ENCODE data around the gene IGFLR1. TPM values are rescaled to one million over a fixed set of nuclear protein-coding genes. Genes with fewer than 3 reads are reported as not detected.
A peak's percentile ranks its signal among the peaks of the same experiment; 100 is the strongest.

Gene IGFLR1
- total and polyA plus RNA-seq, 9 of the 15 experiments (the other 6 are each of a cell fraction or from before 2014, with no cell fraction given) = 1.0 to 14.3 (median 4.6) TPM

DNA sequence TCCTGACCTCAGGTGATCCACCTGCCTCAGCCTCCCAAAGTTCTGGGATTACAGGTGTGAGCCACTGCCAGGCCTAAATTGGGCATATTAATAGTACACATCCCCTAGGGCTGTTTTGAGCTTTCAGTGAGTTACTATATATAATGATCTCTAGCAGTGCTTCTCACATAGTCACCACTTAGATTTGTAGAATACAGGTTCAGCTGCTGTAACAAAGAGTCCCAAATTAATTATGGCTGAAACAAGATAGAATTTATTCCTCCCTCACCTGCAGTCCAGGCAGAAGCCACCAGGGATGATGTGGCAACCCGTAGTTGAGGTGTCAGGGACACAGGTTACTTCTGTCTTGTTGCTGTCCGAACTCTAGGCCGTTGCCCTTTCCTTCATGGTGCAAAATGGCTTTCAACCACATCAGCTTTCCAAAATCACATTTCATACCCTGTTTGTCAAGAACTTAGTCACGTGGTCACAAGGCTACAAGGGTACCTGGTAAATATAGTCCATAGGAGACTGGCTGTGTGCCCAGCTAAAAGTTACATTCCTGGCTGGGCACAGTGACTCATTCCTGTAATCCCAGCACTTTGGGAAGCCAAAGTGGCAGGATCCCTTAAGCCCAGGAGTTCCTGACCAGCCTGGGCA is 18.6 kb upstream of the IGFLR1 start:
- Histone ChIP-seq H3K79me2 (ENCODE audit: control insufficient read depth, insufficient read depth, low read length) (peaks cover 17% of the 10 kb centered on the region), H4K20me1 (replicated peaks; ENCODE audit: control insufficient read depth, insufficient read depth, low read length) (no peaks in the 10 kb centered on the region; the same call in 1 of the 2 replicates), H3K9ac (ENCODE audit: insufficient read depth in 1 of 2, low read depth in 2 of 2, low read length in 2 of 2) (no peak overlapping the region), H3K27me3 (ENCODE audit: control insufficient read depth in 2 of 2, insufficient read depth in 2 of 2, low read length in 2 of 2) (no peaks in the 10 kb centered on the region), H3K9me3 (replicated peaks; ENCODE audit: control insufficient read depth, insufficient read depth, low read depth, low read length) (no peaks in the 10 kb centered on the region; the same call in 1 of the 2 replicates), H3K4me3 (no peak overlapping the region), H3K36me3 (ENCODE audit: control insufficient read depth, insufficient read depth, low read length) (peaks cover 38% of the 10 kb centered on the region; the same call in 2 of the 3 replicates), H3K4me1 (replicated peaks in 1 of 2; ENCODE audit: control insufficient read depth in 2 of 2, insufficient read depth in 2 of 2, low read length in 2 of 2) (peaks cover 13 to 25% of the 10 kb centered on the region in 2 experiments), H3K27ac (ENCODE audit: extremely low read depth, low read depth, low read length) (no peak overlapping the region), H3K9me1 (ENCODE audit: control insufficient read depth, insufficient read depth, low read length) (no peaks in the 10 kb centered on the region), H2AFZ (ENCODE audit: low read depth, low read length) (no peak overlapping the region), H3K4me2 (ENCODE audit: insufficient read depth, low read length) (no peak overlapping the region)
- no TSS peak for BruUV-seq (replicated peaks)
- intact Hi-C loops (cut with micrococcal nuclease) = no loop called here
- TF ChIP-seq ZNF707 (CRISPR knock-in tag; conservative IDR thresholded peaks at IDR 0.05) = no peak
- TF ChIP-seq ZNF12 (CRISPR knock-in tag; IDR thresholded peaks at IDR 0.05) = peak; percentile 99
- DNase-seq (ENCODE audit: extremely low read depth in 1 of 4, low spot score in 3 of 4) = no peak
- ChIA-PET POLR2A (interaction anchor here (1.2 to 2.0 kb wide), 2 partner anchors 9 to 12 kb away, joined by 4 to 9 read pairs; no protein-coding TSS in a partner anchor), CTCF (ENCODE audit: low intra/inter-chr PET ratio) (interaction anchor here (0.5 kb wide), 1 partner anchor 12 kb away, joined by 3 read pairs; no protein-coding TSS in a partner anchor)
- WGBS (ENCODE audit: insufficient coverage, low coverage, missing lambda C conversion rate) = 96% methylated on average over 4 of the region's 4 CpGs
- ATAC-seq = no peak
- no peak for FAIRE-seq
- in situ Hi-C loops (cut with MboI) = no loop called here

DNA sequence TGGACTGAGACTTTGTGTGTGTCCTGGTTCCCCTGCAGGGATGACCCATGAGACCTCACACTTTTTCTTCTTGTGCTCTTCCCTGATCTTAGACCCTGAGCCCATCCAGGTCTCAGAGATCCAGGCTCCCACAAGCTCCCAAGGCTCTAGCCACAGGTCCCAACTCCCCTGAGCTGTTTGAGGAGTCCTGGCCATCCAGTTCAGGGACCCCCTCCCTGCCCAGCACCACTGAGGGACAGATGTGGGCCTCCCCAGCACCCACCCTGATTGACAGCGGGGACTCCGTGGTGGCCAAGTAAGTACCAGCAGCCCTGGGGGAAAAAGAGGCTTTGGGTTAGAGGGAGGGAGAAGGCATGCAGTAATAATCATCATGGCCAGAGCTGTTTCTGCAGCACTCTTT is 17.4 kb upstream of the IGFLR1 start:
- BruUV-seq (replicated peaks) = no TSS peak
- in situ Hi-C loops (cut with MboI) (no loop called here), intact Hi-C loops (cut with micrococcal nuclease) (no loop called here)
- no peaks in the 10 kb centered on the region for H3K9me1 ChIP-seq (ENCODE audit: control insufficient read depth, insufficient read depth, low read length)
- DNase-seq (ENCODE audit: extremely low read depth in 1 of 4, low spot score in 3 of 4) = no peak
- FAIRE-seq = no peak
- H3K27me3 ChIP-seq (ENCODE audit: control insufficient read depth in 2 of 2, insufficient read depth in 2 of 2, low read length in 2 of 2) = no peaks in the 10 kb centered on the region
- H3K27ac ChIP-seq (ENCODE audit: extremely low read depth, low read depth, low read length) = no peak overlapping the region
- H3K4me2 ChIP-seq (ENCODE audit: insufficient read depth, low read length) = peak overlapping the region; percentile 85; the same call in 1 of the 2 replicates
- peaks cover 13 to 32% of the 10 kb centered on the region in 2 experiments for H3K4me1 ChIP-seq (replicated peaks in 1 of 2; ENCODE audit: control insufficient read depth in 2 of 2, insufficient read depth in 2 of 2, low read length in 2 of 2)
- peak; percentile 3; the same call in 1 of the 2 replicates for TF ChIP-seq POLR2G (IDR thresholded peaks at IDR 0.05; ENCODE audit: low read depth, low read length)
- no peak for TF ChIP-seq NFE2L1 (tag; IDR thresholded peaks at IDR 0.05; ENCODE audit: borderline replicate concordance, low read depth)
- no peak for TF ChIP-seq ZNF174 (CRISPR knock-in tag; IDR thresholded peaks at IDR 0.05)
- TF ChIP-seq, protein P1, sequence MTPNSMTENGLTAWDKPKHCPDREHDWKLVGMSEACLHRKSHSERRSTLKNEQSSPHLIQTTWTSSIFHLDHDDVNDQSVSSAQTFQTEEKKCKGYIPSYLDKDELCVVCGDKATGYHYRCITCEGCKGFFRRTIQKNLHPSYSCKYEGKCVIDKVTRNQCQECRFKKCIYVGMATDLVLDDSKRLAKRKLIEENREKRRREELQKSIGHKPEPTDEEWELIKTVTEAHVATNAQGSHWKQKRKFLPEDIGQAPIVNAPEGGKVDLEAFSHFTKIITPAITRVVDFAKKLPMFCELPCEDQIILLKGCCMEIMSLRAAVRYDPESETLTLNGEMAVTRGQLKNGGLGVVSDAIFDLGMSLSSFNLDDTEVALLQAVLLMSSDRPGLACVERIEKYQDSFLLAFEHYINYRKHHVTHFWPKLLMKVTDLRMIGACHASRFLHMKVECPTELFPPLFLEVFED (CRISPR knock-in tag; conservative IDR thresholded peaks at IDR 0.05) = no peak
- TF ChIP-seq, protein P2, sequence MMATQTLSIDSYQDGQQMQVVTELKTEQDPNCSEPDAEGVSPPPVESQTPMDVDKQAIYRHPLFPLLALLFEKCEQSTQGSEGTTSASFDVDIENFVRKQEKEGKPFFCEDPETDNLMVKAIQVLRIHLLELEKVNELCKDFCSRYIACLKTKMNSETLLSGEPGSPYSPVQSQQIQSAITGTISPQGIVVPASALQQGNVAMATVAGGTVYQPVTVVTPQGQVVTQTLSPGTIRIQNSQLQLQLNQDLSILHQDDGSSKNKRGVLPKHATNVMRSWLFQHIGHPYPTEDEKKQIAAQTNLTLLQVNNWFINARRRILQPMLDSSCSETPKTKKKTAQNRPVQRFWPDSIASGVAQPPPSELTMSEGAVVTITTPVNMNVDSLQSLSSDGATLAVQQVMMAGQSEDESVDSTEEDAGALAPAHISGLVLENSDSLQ (IDR thresholded peaks at IDR 0.05) = peak; percentile 11; the same call in 1 of the 2 replicates
- no peak for TF ChIP-seq LARP7 (IDR thresholded peaks at IDR 0.05)
- peaks cover 30% of the 10 kb centered on the region; the same call in 2 of the 3 replicates for H3K36me3 ChIP-seq (ENCODE audit: control insufficient read depth, insufficient read depth, low read length)
- no peak overlapping the region for H2AFZ ChIP-seq (ENCODE audit: low read depth, low read length)
- no peaks in the 10 kb centered on the region; the same call in 1 of the 2 replicates for H3K9me3 ChIP-seq (replicated peaks; ENCODE audit: control insufficient read depth, insufficient read depth, low read depth, low read length)
- CTCF ChIA-PET (ENCODE audit: low intra/inter-chr PET ratio) = no interaction called here
- H4K20me1 ChIP-seq (replicated peaks; ENCODE audit: control insufficient read depth, insufficient read depth, low read length) = no peaks in the 10 kb centered on the region; the same call in 1 of the 2 replicates
- peak overlapping the region in 1 of 2 experiments; percentile 79; a peak in 2 of 4 replicates for H3K9ac ChIP-seq (ENCODE audit: insufficient read depth in 1 of 2, low read depth in 2 of 2, low read length in 2 of 2)
- H3K79me2 ChIP-seq (ENCODE audit: control insufficient read depth, insufficient read depth, low read length) = peaks cover 17% of the 10 kb centered on the region
- WGBS (ENCODE audit: insufficient coverage, low coverage, missing lambda C conversion rate) = 81% methylated on average over 2 of the region's 2 CpGs
- ATAC-seq = no peak
- POLR2A ChIA-PET = interaction anchor here (2.0 kb wide), 1 partner anchor 13 kb away, joined by 9 read pairs; no protein-coding TSS in a partner anchor
- no peak overlapping the region for H3K4me3 ChIP-seq
